Pancreas (tissue), 10 donors: ENCODE measurements around the gene GOLGA8O. TPM values are rescaled to one million over a fixed set of nuclear protein-coding genes. Genes with fewer than 3 reads are reported as not detected.
"Not testable (repeated sequence)": the region's sequence is repeated elsewhere in the genome, so short reads cannot be mapped to it uniquely, and the experiment has no call there.

Experiments used
- ATAC-seq, 4 donors: fragments of 200-7000 bp; cut with Tn5 transposase; one replicate each; pipeline versions ENCODE4 v1.8.0 to v1.9.1; 2020; ENCODE audit warnings: mild to moderate bottlenecking in 4 of 4, moderate library complexity in 4 of 4
- DNase-seq, 6 donors: peaks; one replicate each; pipeline ENCODE4 v3.0.0-alpha.2; 2020
- FAIRE-seq: peaks from 2 replicates; lab custom pipeline; 2012; peaks lifted over from hg19 to GRCh38; lab: Jason Lieb, UNC
- H3K27ac ChIP-seq, 4 donors: fragments of 200-600 bp; sonication (generic); 1 replicate in 3 of 4; 2 replicates in 1 of 4; pipeline versions ENCODE4 v1.5.0 to v1.8.0; 2020
- H3K27me3 ChIP-seq, 4 donors: fragments of 200-600 bp; one replicate each; pipeline ENCODE4 v1.8.0; 2021
- H3K36me3 ChIP-seq, 3 donors: fragments of 200-600 bp; sonication (generic) in 1 of 3; one replicate each; pipeline versions ENCODE4 v1.5.0 to v1.8.0; 2020 to 2021
- H3K4me1 ChIP-seq, 3 donors: fragments of 200-600 bp; one replicate each; pipeline ENCODE4 v1.8.0; 2021
- H3K4me3 ChIP-seq, 4 donors: fragments of 200-600 bp; sonication (generic) in 2 of 4; one replicate each; pipeline versions ENCODE4 v1.5.0 to v1.8.0; 2020 to 2021
- H3K9me3 ChIP-seq, 4 donors: fragments of 200-600 bp; one replicate each; pipeline ENCODE4 v1.8.0; 2021
- WGBS, 2 donors: extraction: QIAGEN DNeasy Blood & Tissue Kit; methylation state at CpG; one replicate each; pipeline ENCODE4 v1.1.7; 2013; 5-methylcytosine and 5-hydroxymethylcytosine counted together
- intact Hi-C, 3 donors: fragments of 100-400 bp; cut with DNase I; formaldehyde crosslinking; loops; one replicate each; pipeline versions ENCODE4 v1.11.1 to v1.14.2; 2022
- polyA plus RNA-seq, 2 donors: library from polyadenylated mRNA; stranded (reverse); fragments of 200-250 nt; gene quantifications; one replicate each; pipeline ENCODE4 v1.2.3, GENCODE V29; 2013
- total RNA-seq, 6 donors: library from RNA; stranded (reverse); fragmentation: NEBNext Ultra II Directional in 4 of 6; extraction: Animal tissue kit (Norgen Biotek cat#: 25700) in 4 of 6; gene quantifications; one replicate each; pipeline versions ENCODE4 v1.2.1 to v1.2.4, GENCODE V29; 2021 to 2023
- donor health status: healthy with polysubstance abuse.
- donor health status: DM: no; HTN: no; CAD: no; lungs with moderate emphysema.
- donor health status: DM: no; HTN: no; CAD: no.
- donor health status: control.
- donor health status: control.
- donor health status: Bipolar disorder and iron deficiency.
- donor health status: DM: yes; HTN: yes; CAD: no.
- donor health status: DM: no; HTN: no; CAD: no.
- donor health status: DM: no; HTN: no; CAD: no.
- donor health status: DM: yes; HTN: yes; CAD: no.

The GOLGA8O gene, protein sequence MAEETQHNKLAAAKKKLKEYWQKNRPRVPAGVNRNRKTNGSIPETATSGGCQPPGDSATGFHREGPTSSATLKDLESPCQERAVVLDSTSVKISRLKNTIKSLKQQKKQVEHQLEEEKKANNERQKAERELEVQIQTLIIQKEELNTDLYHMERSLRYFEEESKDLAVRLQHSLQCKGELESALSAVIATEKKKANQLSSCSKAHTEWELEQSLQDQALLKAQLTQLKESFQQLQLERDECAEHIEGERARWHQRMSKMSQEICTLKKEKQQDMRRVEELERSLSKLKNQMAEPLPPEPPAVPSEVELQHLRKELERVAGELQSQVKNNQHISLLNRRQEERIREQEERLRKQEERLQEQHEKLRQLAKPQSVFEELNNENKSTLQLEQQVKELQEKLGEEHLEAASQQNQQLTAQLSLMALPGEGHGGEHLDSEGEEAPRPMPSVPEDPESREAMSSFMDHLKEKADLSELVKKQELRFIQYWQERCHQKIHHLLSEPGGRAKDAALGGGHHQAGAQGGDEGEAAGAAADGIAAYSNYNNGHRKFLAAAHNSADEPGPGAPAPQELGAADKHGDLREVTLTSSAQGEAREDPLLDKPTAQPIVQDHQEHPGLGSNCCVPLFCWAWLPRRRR
- under 1 TPM in 4 of 6 donors, not detected in 2; 0.12 to 0.46 (median 0.28) TPM for total RNA-seq
- polyA plus RNA-seq = 1 to 10 TPM; 1.0 to 1.7 TPM

DNA sequence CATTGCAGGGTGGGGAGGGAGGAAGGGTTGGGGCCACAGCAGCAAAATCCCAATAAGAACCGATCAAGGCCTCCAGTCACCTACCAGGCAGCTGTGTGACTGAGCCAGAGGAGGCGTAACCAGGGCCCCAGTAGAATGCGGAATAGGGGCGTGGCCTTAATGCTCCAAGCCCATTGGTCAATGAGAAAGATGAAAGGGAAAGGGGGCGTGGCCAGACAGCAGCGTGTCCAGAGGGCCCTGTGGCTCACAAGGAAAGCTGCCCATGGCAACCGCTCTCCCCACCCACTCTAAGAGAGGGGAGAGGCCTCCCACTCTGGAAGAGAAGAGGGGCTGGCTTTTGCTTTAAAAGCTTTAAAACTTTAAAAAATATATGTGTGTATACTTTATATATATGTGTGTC is at the start of gene GOLGA8O:
Gene GOLGA8O (minus strand): TSS at position 101 of the 400 bp plus-strand sequence. CDS start 98 bp downstream, at position 3.
- WGBS, 2 donors = no CpG with 5 or more reads among the region's 7 CpGs
- FAIRE-seq, H3K36me3 ChIP-seq, H3K4me1 ChIP-seq, ATAC-seq, intact Hi-C loops, H3K4me3 ChIP-seq, DNase-seq, H3K27me3 ChIP-seq, H3K9me3 ChIP-seq, H3K27ac ChIP-seq: not testable (repeated sequence)

DNA sequence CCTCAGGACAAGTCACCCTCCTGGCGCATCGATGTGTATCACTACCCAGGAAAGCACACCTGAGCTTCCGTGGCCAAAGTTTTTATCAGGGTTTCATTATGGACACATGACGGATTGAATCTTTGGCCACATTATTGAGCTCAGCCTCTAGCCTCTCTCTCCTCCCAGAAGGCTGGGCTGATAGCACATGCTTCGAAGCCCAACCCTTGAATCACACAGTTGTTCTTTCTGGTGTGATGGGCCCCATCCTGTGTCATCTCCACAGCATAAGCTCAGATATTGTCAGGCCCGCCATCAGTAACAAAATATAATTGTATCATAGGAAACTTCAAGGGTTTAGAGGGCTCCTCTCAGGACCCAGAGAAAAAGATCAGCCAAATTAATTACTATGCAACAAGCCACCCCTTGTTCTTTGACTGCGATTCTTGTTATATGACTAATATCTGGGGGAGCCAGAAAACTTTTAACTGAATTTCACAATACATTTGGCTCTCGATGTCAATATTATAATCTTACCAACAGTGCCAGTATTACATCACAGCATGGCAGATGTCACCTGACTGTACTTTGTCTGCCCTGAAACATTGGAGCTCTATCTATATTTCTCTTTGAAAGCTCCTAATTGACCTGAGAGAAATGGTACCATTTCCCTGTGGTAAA is 48.8 kb upstream of the GOLGA8O start:
- peak in 3 of 4 donors; percentile 28 to 75 (median 46) for ATAC-seq
- H3K4me1 ChIP-seq, H3K27me3 ChIP-seq, intact Hi-C loops, DNase-seq, H3K36me3 ChIP-seq, FAIRE-seq, H3K27ac ChIP-seq, H3K4me3 ChIP-seq, H3K9me3 ChIP-seq: not testable (repeated sequence)
- no CpG with 5 or more reads among the region's 8 CpGs for WGBS, 2 donors

DNA sequence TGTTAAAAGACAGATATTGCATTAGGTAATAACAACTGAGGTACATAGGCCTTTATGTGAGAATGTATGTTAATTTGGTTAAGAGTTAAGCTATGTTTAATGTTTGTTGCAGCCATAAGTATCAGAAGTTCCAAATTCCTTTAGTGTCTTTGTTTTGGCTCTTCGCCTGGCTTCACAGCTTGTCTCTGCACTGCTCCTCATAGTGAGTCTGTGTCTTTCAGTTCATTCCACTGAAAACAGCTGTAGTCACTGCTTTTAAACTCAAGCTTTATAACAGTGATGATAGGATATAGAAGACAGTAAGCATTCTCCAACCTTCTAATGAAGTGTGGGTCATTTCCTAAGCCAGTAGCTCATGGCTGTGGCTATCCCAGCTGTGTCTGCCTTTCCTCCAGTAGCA is 47.5 kb upstream of the GOLGA8O start:
- FAIRE-seq, H3K4me1 ChIP-seq, H3K27ac ChIP-seq, intact Hi-C loops, H3K9me3 ChIP-seq, H3K27me3 ChIP-seq, ATAC-seq, H3K36me3 ChIP-seq, DNase-seq, H3K4me3 ChIP-seq: not testable (repeated sequence)
- WGBS, 2 donors = 88 to 100% methylated on average over 1 of the region's 1 CpG

DNA sequence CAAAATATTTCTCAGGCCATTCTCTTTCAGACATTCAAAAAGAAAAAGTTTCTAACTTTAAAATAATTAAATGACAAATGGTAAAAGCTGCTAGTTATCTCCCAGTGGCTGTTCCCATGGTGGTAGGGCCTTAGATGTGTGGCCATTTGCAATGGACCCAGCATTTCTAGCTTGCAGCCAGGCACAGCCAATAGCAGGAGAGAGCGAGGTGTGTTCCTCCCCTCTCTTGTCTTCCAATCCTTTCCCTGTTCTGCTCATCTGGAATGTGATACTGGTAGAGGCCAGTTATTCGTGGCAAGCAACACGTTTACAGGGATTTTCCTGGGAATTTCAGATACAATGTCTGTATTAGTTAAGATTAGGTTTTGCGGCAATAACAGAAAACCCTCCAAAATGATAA is 37.3 kb upstream of the GOLGA8O start:
- H3K27me3 ChIP-seq, DNase-seq, FAIRE-seq, H3K9me3 ChIP-seq, ATAC-seq, intact Hi-C loops, H3K4me3 ChIP-seq, H3K4me1 ChIP-seq, H3K36me3 ChIP-seq, H3K27ac ChIP-seq: not testable (repeated sequence)
- no CpG with 5 or more reads among the region's 4 CpGs for whole genome bisulfite sequencing, 2 donors

DNA sequence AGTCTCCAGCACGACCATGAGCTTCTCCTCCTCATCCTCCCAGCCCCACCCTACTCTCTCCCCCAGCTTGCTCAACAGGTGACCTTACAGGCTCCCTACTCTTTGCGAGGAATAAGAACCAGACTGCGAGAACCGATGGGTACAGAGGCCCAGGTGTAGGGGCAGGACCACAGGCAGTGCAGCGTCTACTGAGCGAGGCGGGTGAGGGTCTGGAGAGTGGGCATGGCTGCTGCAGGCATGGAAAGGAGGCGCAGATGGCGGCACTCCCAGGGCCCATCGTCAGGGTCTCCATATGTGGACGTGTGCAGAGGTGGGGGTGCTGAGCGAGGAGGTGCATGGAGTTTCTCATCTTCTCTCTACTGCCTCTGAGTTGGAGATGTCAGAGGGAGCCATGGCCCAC is 31.0 kb upstream of the GOLGA8O start:
- H3K27ac ChIP-seq, H3K9me3 ChIP-seq, intact Hi-C loops, H3K4me1 ChIP-seq, H3K27me3 ChIP-seq, FAIRE-seq, H3K4me3 ChIP-seq, H3K36me3 ChIP-seq, ATAC-seq: not testable (repeated sequence)
- peak in 1 of 6 donors; percentile 43 for DNase-seq
- 77 to 98% methylated on average over 7 to 8 of the region's 12 CpGs for WGBS, 2 donors

DNA sequence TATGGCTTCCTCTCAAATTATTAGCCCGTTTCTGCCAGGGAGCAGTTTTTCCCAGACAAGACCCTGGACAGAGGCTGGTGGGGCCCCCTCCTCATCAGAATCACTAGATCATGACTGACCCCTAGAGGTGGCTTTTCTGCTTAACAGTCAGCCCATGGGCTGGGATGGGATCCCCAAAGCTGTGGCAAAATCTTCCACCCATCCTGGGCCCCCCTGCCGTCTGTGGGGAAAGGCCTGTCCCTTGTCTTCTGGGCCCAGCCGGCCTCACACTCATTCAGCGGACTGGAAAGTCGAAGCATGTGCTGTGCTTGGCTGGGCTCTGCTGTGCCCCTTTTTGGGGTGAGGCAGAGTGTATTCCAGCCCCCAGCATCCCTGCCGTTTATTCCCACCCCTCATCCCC is 27.9 kb upstream of the GOLGA8O start:
- H3K36me3 ChIP-seq, H3K9me3 ChIP-seq, intact Hi-C loops, H3K4me3 ChIP-seq, ATAC-seq, H3K27ac ChIP-seq, H3K27me3 ChIP-seq, FAIRE-seq, H3K4me1 ChIP-seq: not testable (repeated sequence)
- 0 to 43% methylated on average over 1 to 4 of the region's 6 CpGs for WGBS, 2 donors
- DNase-seq = peak in 2 of 6 donors; percentile 22 to 38

DNA sequence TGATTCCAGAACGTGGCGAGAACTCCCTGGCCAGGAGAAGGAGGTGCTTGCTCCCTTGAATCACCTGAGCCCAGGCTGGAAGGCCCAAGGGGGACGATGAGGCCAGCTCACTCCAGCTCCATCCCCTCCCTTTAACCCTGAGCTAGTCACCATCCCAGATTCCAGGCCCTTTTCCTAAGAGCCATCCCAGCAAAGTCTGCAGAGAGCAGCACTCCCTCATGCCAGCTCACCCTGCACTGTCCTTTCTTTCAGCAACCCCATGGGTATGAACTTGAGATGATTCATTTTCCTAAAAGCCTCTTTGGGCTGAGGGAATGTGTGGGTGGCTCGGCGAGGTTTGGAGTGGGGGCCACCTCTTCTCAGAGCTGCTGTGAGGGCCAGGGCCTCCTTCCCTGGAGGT is 26.2 kb upstream of the GOLGA8O start:
- ATAC-seq, H3K4me3 ChIP-seq, H3K4me1 ChIP-seq, DNase-seq, H3K27ac ChIP-seq, H3K9me3 ChIP-seq, intact Hi-C loops, H3K36me3 ChIP-seq, FAIRE-seq, H3K27me3 ChIP-seq: not testable (repeated sequence)
- no CpG with 5 or more reads among the region's 5 CpGs for WGBS, 2 donors

DNA sequence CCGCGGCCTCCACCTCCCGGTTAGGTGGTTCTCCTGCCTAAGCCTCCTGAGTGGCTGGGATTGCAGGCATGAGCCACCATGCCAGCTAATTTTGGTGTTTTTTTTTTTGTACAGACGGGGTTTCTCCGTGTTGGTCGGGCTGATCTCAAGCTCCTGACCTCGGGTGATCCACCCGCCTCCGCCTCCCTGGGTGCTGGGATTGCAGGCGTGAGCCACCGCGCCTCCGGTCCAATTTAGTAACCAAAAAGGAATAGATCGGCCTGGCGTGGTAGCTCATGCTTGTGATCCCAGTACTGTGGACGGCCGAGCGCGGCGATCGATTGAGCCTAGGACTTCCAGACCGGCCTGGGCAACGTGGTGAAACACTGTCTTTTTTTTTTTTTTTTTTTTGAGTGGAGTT is 12.6 kb upstream of the GOLGA8O start:
- H3K27me3 ChIP-seq, H3K4me1 ChIP-seq, ATAC-seq, DNase-seq, FAIRE-seq, H3K9me3 ChIP-seq, H3K4me3 ChIP-seq, H3K36me3 ChIP-seq, H3K27ac ChIP-seq, intact Hi-C loops: not testable (repeated sequence)
- 94 to 98% methylated on average over 14 to 16 of the region's 23 CpGs for WGBS, 2 donors

DNA sequence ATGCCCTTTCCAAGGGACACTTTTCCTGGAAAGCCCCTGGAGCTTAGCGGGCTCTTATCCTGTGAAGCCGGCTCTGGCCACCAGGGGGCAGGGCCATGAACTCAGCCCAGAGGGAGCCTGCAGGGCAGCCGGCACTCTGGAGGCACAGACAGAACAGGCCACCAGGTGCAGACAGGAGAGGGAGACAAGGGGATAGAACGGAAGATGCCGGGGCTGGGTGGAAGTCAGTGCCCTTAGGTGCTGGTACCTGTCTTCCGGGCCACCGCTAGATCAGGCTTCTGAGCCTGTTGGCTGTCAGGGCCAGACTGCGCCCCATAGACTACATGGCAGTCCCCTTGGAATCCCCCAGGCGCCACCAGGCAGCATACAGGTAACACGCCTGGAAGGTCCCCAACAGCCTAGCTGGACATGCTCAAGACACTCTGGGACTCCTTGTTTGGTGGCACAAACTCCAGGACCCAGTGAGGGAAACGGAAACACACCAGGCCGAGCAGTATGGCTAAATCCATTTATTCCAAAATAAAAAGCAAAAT is 14.9 kb downstream of the GOLGA8O start:
- not testable (repeated sequence) for FAIRE-seq
- 2% methylated on average over 4 of the region's 12 CpGs; no CpG with 5 or more reads in 1 of the 2 donors for whole genome bisulfite sequencing, 2 donors

DNA sequence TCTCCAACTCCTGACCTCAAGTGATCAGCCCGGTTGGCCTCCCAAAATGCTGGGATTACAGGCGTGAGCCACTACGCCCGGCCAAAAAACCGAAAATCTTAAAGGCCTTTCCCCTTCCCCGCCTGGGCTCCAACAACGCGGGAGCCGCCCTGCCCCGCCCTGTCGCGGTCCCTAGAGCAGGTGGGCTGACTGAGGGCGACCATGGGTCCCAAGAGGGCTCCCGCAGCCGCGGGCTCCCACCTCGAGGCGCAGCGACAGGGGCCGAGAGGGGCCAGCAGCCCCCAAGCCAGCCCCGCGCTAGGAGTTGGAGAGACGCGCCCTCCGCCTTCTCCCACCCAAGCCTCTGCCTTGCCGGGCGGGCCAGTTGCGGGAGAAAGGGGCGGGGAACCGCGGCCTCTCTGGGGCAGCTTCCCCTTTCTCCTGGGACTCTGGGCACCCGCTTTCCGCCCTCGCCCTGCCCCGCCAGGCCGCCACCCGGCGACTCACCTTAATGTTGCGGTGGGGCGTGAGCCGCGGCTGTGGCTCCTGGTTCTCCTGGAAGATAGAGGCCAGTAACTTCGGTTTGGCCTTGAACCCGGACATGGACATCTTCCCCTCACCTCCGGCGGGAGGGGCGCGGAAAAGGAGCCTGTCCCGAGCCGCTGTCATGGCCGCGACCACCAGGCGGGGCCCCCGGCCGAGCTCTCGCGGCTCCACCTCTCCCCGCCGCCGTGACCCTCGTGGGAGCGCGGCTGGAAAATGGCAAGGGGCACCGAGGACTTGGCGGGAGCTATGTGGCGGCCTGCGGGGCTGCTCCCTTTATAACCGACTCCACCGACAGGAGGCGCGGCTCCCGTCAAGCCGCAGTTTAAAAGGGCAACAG is 21.1 kb downstream of the GOLGA8O start:
- H3K9me3 ChIP-seq, H3K27ac ChIP-seq, intact Hi-C loops, FAIRE-seq, H3K4me1 ChIP-seq, H3K27me3 ChIP-seq, H3K4me3 ChIP-seq, DNase-seq, H3K36me3 ChIP-seq: not testable (repeated sequence)
- no CpG with 5 or more reads among the region's 73 CpGs for WGBS, 2 donors
- peak; percentile 81 to 93 (median 88) for ATAC-seq

More for the DNA sequence above, 14.9 kb downstream of the GOLGA8O start:
- DNase-seq = peak in 1 of 6 donors; percentile 8
- H3K27me3 ChIP-seq, intact Hi-C loops, H3K9me3 ChIP-seq, H3K27ac ChIP-seq, H3K4me1 ChIP-seq, H3K36me3 ChIP-seq, H3K4me3 ChIP-seq: not testable (repeated sequence)
- peak in 3 of 4 donors; percentile 69 to 84 (median 80) for ATAC-seq

DNA sequence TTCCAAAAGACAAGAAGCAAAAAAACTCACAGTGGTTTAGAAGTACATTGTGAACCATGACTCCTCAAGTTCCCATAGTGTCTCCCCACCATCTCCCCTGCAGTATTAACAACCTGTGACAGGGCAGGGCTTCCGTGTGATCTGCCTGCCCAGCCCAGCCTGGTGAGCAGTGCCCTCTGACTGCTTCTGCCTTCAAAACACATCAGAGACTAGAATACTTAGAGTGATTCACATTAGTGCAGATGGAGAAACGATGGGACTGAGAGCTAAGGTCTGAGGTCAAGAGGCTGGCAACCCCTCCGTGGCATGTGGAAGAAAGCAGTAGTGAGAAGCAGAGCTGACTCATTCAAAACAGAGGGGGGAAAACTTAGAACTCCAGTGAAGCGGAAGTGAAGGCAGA is 27.8 kb downstream of the GOLGA8O start:
- ATAC-seq, FAIRE-seq, intact Hi-C loops, H3K36me3 ChIP-seq, DNase-seq, H3K9me3 ChIP-seq, H3K27me3 ChIP-seq, H3K4me1 ChIP-seq, H3K4me3 ChIP-seq, H3K27ac ChIP-seq: not testable (repeated sequence)
- WGBS, 2 donors = 25 to 89% methylated on average over 1 of the region's 4 CpGs
